Fibroblast of lung (primary cell): ENCODE results near the gene RAB1B.
"Not testable (repeated sequence)": the region's sequence is repeated elsewhere in the genome, so short reads cannot be mapped to it uniquely, and the experiment has no call there.

ENCODE experiments used
- CTCF ChIP-seq, 2 donors: IDR thresholded peaks in 1 of 2; conservative IDR thresholded peaks in 1 of 2; 1 replicate in 1 of 2; 2 replicates in 1 of 2; pipeline ENCODE4 v1.5.1; 2011 to 2012; ENCODE audit warnings: low read length in 2 of 2, control low read depth in 1 of 2, inconsistent platforms in 1 of 2, low read depth in 1 of 2, mild to moderate bottlenecking in 1 of 2
- EZH2 ChIP-seq: IDR thresholded peaks from 2 replicates; pipeline ENCODE4 v1.5.1; 2012; ENCODE audit warnings: low read length, control low read depth, mild to moderate bottlenecking; ENCODE audit errors: missing control alignments

GRCh38 chr11:66277064-66277463, 8.6 kb downstream of the RAB1B start:
- TF ChIP-seq CTCF (conservative IDR thresholded peaks at IDR 0.05 in 1 of 2, IDR thresholded peaks at IDR 0.05 in 1 of 2; ENCODE audit: low read depth in 1 of 2, low read length in 2 of 2); EZH2: not testable (repeated sequence)
